GM18870 (cell line): Measurements from ENCODE around the gene SPRY4.
"Not testable (repeated sequence)": the region's sequence is repeated elsewhere in the genome, so short reads cannot be mapped to it uniquely, and the experiment has no call there.

Experiments used
- ATAC-seq: cut with Tn5 transposase; IDR thresholded peaks from one replicate; pipeline ENCODE4 v1.9.1; 2021; ENCODE audit warnings: moderate library complexity; ENCODE audit not compliant: unreplicated experiment

Gene SPRY4

GRCh38 chr5:142316051-142316450, 8.8 kb downstream of the SPRY4 start:
- no peak for ATAC-seq

- no peak for ATAC-seq
Measured at GRCh38 chr5:142315096-142315900, 9.5 kb downstream of the SPRY4 start.

- no peak for ATAC-seq
Measured at GRCh38 chr5:142314606-142315005, 10.2 kb downstream of the SPRY4 start.

- no peak for ATAC-seq
Measured at GRCh38 chr5:142314109-142314508, 10.7 kb downstream of the SPRY4 start.

- no peak for ATAC-seq
Measured at GRCh38 chr5:142313682-142314081, 11.1 kb downstream of the SPRY4 start.

GRCh38 chr5:142313275-142313674, 11.5 kb downstream of the SPRY4 start:
- no peak for ATAC-seq

GRCh38 chr5:142312399-142312798, 12.4 kb downstream of the SPRY4 start:
- no peak for ATAC-seq

- no peak for ATAC-seq
Measured at GRCh38 chr5:142311725-142312124, 13.1 kb downstream of the SPRY4 start.

GRCh38 chr5:142310803-142311202, 14.0 kb downstream of the SPRY4 start:
- no peak for ATAC-seq

GRCh38 chr5:142309747-142310318, 15.0 kb downstream of the SPRY4 start:
- ATAC-seq = no peak

- ATAC-seq = no peak
Measured at GRCh38 chr5:142308358-142308757, 16.5 kb downstream of the SPRY4 start.

- no peak for ATAC-seq
Measured at GRCh38 chr5:142307146-142307890, 17.5 kb downstream of the SPRY4 start.

- no peak for ATAC-seq
Measured at GRCh38 chr5:142306077-142306502, 18.7 kb downstream of the SPRY4 start.

- ATAC-seq = no peak
Measured at GRCh38 chr5:142305211-142305610, 19.6 kb downstream of the SPRY4 start.

- no peak for ATAC-seq
Measured at GRCh38 chr5:142304013-142304701, 20.7 kb downstream of the SPRY4 start.

- ATAC-seq = no peak
Measured at GRCh38 chr5:142303565-142303964, 21.3 kb downstream of the SPRY4 start.

GRCh38 chr5:142301540-142301939, 23.3 kb downstream of the SPRY4 start:
- ATAC-seq = no peak

- no peak for ATAC-seq
Measured at GRCh38 chr5:142300677-142301076, 24.1 kb downstream of the SPRY4 start.

GRCh38 chr5:142298789-142299188, 26.0 kb downstream of the SPRY4 start:
- ATAC-seq = no peak

GRCh38 chr5:142297786-142298185, 27.0 kb downstream of the SPRY4 start:
- not testable (repeated sequence) for ATAC-seq

GRCh38 chr5:142296914-142297417, 27.9 kb downstream of the SPRY4 start:
- no peak for ATAC-seq
